SK-MEL-5 (cell line): Measurements from ENCODE around the gene TIMM50. TPM values are rescaled to one million over a fixed set of nuclear protein-coding genes. Genes with fewer than 3 reads are reported as not detected.
"Not testable (repeated sequence)": the region's sequence is repeated elsewhere in the genome, so short reads cannot be mapped to it uniquely, and the experiment has no call there.

Experiments used
- DNase-seq: peaks from one replicate; pipeline ENCODE4 v3.0.0-alpha.2; 2016; ENCODE audit warnings: low read depth, low spot score
- in situ Hi-C: cut with HindIII; loops from 2 replicates; pipeline ENCODE4 v1.10.0; 2016; ENCODE audit warnings: low sequenced_read_pairs, high pct_unique_total_duplicates, low pct_unique_long_range_greater_than_20kb
- polyA plus RNA-seq, 2 experiments: library from polyadenylated mRNA; depleted of rRNA; stranded (reverse); fragments of >200 nt; gene quantifications; 2 replicates each; pipeline ENCODE4 v1.2.3, GENCODE V29; 2015
- total RNA-seq: library from RNA; depleted of rRNA; stranded (reverse); fragments of >200 nt; shearing (Covaris generic); gene quantifications from 2 replicates; pipeline ENCODE4 v1.2.3, GENCODE V29; 2014; rRNA removed

TIMM50 gene
- 431 and 474 TPM in 2 replicates for total RNA-seq
- 376 and 405 TPM in 2 replicates for polyA plus RNA-seq (2015; cell fraction: cytosol; rRNA removed)
- polyA plus RNA-seq (2015; cell fraction: nucleus; rRNA removed), result 466 and 558 TPM in 2 replicates

DNA sequence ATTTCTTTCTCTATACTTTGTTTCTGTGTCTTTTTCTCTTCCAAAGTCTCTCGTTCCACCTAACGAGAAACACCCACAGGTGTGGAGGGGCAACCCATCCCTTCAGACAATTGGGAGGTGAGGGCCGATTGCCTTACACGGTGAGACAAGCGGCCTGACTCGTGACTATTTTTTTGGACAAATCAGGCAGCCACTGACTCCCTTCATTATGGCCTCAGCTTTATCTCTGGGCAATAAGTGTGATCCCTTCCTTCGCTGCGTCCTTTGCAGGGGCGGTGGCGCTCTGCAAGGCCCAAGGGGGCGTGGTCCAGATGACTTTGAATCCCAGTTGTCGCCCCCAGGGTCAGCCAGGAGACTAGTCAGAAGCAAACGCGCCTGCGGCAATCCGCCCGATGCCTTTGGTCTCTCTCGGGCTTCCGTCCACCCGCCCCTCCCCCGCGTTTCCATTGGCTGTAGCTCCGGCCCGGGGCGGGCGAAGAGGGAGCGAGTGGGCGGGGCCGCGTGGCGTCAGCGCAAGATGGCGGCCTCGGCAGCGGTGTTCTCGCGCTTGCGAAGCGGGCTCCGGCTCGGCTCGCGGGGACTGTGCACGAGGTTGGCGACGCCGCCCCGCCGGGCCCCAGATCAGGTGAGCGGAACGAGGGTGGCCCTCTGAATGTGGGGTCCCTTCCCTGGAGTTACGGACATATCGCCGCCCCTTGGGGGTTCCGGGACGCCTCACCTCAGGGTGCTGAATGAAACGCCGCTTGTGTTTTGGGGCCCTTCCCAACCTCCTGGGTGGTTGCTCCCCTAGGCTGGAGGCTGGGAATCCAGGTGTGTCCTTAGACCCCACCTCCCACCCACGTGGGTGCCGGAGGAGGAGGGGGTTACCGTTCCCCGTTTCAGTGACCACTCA lies at the start of gene TIMM50:
TSS of gene TIMM50 (plus strand) at position 502 of the 892 bp plus-strand sequence. CDS start at position 518, 16 bp downstream.
- DNase-seq, result peak; percentile 99
- in situ Hi-C loops, result no loop called here

- in situ Hi-C loops, result no loop called here
- DNase-seq, result no peak
These were observed 48.0 kb upstream of the TIMM50 start for GRCh38 chr19:39432677-39433025.

- in situ Hi-C loops, result no loop called here
- peak; percentile 30 for DNase-seq
These were observed 47.1 kb upstream of the TIMM50 start for GRCh38 chr19:39433480-39434079.

DNA sequence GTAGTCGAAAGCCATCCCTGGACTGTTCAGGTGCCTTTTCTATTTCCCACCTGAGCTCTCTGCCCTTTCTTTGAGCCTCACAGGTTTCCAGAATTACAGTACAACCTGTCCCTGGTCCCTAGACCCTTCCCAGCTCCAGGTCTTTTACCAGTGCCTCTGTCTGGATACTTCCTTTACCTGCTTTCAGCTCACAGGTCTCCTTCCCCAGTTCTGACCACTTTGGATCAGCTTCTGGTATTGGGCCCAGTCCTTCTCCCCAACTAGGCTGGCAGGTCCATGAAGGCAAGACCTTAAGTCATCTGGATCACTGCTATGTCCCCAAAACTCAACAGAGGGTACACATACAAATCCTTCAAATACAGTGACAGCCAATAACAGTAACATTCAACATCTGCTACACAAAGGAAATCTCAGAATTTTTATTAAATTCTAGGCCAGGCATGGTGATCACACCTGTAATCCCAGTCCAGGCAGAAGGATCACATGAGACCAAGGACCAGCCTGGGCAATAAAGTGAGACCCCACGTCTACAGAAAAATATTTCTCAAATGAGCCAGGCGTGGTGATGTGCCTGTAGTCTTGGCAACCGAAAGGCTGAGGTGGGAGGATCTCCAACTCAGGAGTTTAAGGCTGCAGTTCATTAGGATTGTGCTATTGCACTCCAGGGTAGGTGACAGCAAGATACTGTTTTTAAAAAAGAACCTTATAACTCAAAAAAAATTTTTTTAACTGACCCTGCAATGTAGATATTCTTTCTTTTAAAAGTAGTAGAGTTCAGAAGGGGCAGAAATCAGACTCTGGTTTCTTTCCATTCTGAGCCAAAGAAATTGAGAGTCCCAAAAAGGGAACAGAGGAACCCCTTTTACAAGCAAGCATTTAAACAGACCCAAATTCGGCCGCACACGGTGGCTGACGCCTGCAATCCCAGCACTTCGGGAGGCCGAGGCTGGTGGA lies 46.2 kb upstream of the TIMM50 start:
- in situ Hi-C loops, result no loop called here
- no peak for DNase-seq

- DNase-seq, result peak; percentile 97
- in situ Hi-C loops, result no loop called here
These were observed 44.9 kb upstream of the TIMM50 start, which contains the start of gene RPS16 for GRCh38 chr19:39435499-39436349. TSS of gene RPS16 (minus strand) at chr19:39435949. CDS start at chr19:39435895, 54 bp downstream.

GRCh38 chr19:39436350-39436716 lies 44.3 kb upstream of the TIMM50 start:
- DNase-seq, result no peak
- in situ Hi-C loops, result no loop called here

- DNase-seq, result no peak
- in situ Hi-C loops, result no loop called here
These were observed 42.2 kb upstream of the TIMM50 start for GRCh38 chr19:39438270-39438934.

- DNase-seq, result no peak
- in situ Hi-C loops, result no loop called here
These were observed 35.9 kb upstream of the TIMM50 start for GRCh38 chr19:39444598-39445195.

DNA sequence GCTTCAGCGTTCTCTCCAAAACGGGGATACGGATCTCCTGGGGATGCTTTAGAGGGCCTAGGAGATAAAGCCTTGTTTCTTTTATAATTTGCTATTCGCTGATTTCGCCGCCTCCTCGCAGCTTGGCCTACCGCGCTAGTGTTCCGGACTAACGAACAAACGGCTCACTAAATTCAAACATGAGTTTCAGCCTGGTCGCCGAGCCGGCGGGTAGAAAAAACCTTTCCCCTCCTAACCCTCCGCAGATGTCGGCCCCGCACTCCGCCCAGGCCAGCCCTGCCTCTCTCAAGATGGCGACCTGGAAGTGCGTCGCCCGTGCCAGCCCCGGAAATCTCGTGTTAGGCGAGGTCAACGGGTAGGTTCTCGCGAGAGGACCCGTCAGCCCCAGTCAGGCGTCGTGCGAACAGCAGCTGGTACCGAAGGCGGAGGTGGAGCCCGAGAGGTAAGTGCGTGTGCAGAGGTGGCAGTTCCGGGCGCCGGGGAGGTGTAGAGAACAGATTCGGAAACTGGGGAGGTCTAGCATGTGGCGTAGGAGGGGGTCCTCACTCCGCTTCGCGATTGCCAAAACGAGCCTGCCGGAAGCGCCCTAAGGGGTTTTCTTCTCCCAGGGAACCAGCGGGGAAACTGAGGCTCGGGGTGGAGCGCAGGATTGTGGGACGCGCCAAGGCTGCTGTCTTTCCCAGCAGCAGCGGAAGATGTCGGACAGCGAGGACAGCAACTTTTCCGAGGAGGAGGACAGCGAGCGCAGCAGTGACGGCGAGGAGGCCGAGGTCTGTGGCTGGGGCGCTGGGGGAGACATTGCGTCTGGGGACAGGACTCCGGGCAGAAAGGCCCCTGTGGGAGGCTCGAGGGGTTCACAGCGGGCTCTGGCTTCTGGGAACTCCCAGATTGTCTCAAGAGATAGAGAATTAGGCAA lies 35.2 kb upstream of the TIMM50 start, which contains the start of gene SUPT5H:
TSS of gene SUPT5H (plus strand) at position 387 of the 916 bp plus-strand sequence. CDS start at position 696, 309 bp downstream.
- in situ Hi-C loops, result no loop called here
- peak; percentile 97 for DNase-seq

GRCh38 chr19:39446365-39447084 lies 34.1 kb upstream of the TIMM50 start:
- DNase-seq, result no peak
- in situ Hi-C loops, result no loop called here

DNA sequence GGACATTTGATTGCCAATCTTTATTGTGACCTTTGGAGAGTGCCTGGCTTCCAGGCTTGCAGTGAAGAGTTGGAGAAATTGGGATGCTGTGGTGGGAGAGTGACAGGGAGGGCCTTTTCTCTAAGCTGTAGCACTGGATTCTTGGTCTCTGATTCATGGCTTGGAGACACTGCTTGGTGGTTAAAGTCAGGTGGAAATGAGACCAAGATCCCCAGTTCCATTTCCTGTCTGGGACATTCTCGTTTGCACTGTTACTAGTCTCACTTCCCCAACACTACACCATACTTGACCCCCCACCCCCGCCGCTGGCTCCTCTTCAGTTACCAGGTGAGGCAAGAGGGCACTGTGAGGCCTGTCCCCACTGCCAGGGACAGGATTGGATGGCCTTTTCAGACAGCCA lies 32.4 kb upstream of the TIMM50 start:
- in situ Hi-C loops, result no loop called here
- DNase-seq, result no peak

GRCh38 chr19:39449116-39449797 lies 31.4 kb upstream of the TIMM50 start:
- in situ Hi-C loops, result no loop called here
- no peak for DNase-seq

DNA sequence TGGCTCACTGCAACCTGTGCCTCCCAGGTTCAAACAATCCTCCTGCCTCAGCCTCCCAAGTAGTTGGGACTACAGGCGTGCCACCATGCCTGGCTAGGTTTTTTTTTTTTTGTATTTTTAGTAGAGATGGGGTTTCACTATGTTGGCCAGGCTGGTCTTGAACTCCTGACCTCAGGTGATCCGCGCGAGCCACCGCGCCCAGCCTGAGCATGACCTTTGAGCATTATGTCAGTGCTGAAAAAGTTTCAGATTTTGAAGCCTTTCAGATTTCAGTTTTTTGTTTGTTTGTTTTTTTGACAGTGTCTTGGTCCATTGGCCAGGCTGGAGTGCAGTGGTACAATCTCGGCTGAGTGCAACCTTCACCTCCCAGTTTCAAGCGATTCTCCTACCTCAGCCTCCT lies 29.4 kb upstream of the TIMM50 start:
- DNase-seq, in situ Hi-C loops: not testable (repeated sequence)

- in situ Hi-C loops, result no loop called here
- DNase-seq, result no peak
These were observed 17.2 kb upstream of the TIMM50 start for GRCh38 chr19:39463403-39463802.
